GF-D8 (cell line): ENCODE results near the gene ASF1B.
A peak's percentile ranks its signal among the peaks of the same experiment; 100 is the strongest.

Source experiments
- DNase-seq: peaks from one replicate; lab custom pipeline; 2025; lab: John Stamatoyannopoulos, UW

The ASF1B gene

GRCh38 chr19:14107581-14108461 lies 28.6 kb downstream of the ASF1B start:
- DNase-seq = no peak

- DNase-seq = no peak
These were observed 29.5 kb downstream of the ASF1B start for GRCh38 chr19:14106840-14107239.

- no peak for DNase-seq
These were observed 30.7 kb downstream of the ASF1B start for GRCh38 chr19:14105680-14106079.

- DNase-seq = no peak
These were observed 33.1 kb downstream of the ASF1B start for GRCh38 chr19:14103310-14103709.

- no peak for DNase-seq
These were observed 33.6 kb downstream of the ASF1B start for GRCh38 chr19:14102756-14103155.

GRCh38 chr19:14102102-14102696 lies 34.2 kb downstream of the ASF1B start:
- DNase-seq = no peak

- no peak for DNase-seq
These were observed 35.3 kb downstream of the ASF1B start for GRCh38 chr19:14101003-14101545.

GRCh38 chr19:14097532-14098151 lies 38.7 kb downstream of the ASF1B start:
- DNase-seq = no peak

GRCh38 chr19:14096272-14096992 lies 40.0 kb downstream of the ASF1B start:
- no peak for DNase-seq

- no peak for DNase-seq
These were observed 41.5 kb downstream of the ASF1B start for GRCh38 chr19:14094854-14095253.

GRCh38 chr19:14093117-14093823 lies 43.1 kb downstream of the ASF1B start:
- DNase-seq = no peak

GRCh38 chr19:14091813-14092462 lies 44.5 kb downstream of the ASF1B start:
- DNase-seq = no peak

GRCh38 chr19:14091081-14091812 lies 45.1 kb downstream of the ASF1B start:
- peak; percentile 49 for DNase-seq

- DNase-seq = peak; percentile 49
These were observed 45.8 kb downstream of the ASF1B start, which contains the start of gene SAMD1 for GRCh38 chr19:14090509-14091080. Gene SAMD1, minus strand, starts transcription at chr19:14090751.

- DNase-seq = no peak
These were observed 46.5 kb downstream of the ASF1B start for GRCh38 chr19:14089662-14090508.

GRCh38 chr19:14089412-14089661 lies 47.1 kb downstream of the ASF1B start:
- no peak for DNase-seq

GRCh38 chr19:14088634-14089411 lies 47.6 kb downstream of the ASF1B start:
- DNase-seq = no peak

- DNase-seq = no peak
These were observed 50.3 kb downstream of the ASF1B start for GRCh38 chr19:14086098-14086497.
